ENCODE measurements around the gene PARD3B.

Gene PARD3B

DNA sequence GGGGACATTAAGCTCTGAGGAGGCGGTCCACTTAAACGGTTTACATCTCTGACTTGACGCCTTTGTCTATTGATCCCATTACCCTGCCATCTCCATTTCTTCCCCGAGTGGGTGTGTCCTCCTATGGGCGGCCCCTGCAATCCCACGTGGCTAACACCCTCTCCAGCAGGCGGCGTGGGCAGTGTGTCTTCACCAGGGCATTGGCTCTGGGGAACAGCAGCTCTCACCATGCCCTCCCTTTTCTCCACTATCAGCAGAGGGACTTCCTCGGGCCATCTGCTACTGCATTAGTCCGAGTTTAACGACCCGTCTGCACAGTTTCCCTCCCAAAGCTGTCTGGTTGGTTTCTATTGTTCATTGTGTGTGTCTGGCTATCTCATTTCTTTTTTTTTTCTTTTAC is 625.1 kb downstream of the PARD3B start:
- H3K27me3 ChIP-seq (ENCODE audit: control insufficient read depth, insufficient read depth, low read length), result no peaks in the 10 kb centered on the region
- H3K4me2 ChIP-seq (ENCODE audit: low read length), result no peak overlapping the region
- no peak overlapping the region for H3K4me3 ChIP-seq (ENCODE audit: low read length)
- no peaks in the 10 kb centered on the region for H3K4me1 ChIP-seq (ENCODE audit: control insufficient read depth, insufficient read depth, low read length)
- H3K9me3 ChIP-seq (replicated peaks; ENCODE audit: low read length), result no peaks in the 10 kb centered on the region
- H3K36me3 ChIP-seq (ENCODE audit: insufficient read depth, low read length), result no peaks in the 10 kb centered on the region
- no peak overlapping the region for H3K9ac ChIP-seq (ENCODE audit: low read depth, low read length)

DNA sequence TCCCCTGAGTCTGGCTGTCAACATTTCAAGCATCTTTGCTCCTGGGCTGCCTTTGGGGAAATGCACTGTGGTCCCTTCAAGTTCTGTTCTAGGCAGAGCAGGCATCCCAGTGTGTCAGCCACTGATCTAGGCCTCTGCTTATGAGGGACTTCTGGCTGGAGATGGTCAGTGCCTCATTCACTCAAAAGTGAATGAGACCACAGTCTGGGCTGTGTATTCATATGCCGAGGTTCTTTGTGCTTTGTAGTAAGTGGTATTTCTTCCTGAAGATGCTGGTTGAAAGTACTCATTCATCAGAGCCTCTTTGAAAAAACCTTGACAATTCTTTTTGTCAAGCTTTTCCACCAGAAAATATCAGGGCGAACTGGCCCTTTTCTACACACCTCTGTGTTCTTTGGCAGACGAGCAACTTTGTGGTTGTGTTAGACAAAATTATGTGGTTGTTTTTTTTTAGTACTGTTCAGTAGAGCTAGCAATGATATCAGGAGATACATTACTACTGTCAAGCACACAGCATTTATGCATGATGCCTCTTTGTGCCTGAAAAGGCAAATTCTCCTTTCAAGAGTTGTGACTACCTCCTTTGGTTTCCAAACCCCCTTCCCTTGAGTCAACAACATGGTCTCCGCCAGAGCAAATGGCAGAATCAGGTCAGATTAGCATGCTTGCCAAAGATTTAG is 626.1 kb downstream of the PARD3B start:
- Histone ChIP-seq H3K9me3 (replicated peaks; ENCODE audit: low read length) (no peaks in the 10 kb centered on the region), H3K4me1 (ENCODE audit: control insufficient read depth, insufficient read depth, low read length) (no peaks in the 10 kb centered on the region), H3K36me3 (ENCODE audit: insufficient read depth, low read length) (no peaks in the 10 kb centered on the region), H3K27me3 (ENCODE audit: control insufficient read depth, insufficient read depth, low read length) (no peaks in the 10 kb centered on the region), H3K9ac (ENCODE audit: low read depth, low read length) (no peak overlapping the region), H3K4me3 (ENCODE audit: low read length) (no peak overlapping the region), H3K4me2 (ENCODE audit: low read length) (no peak overlapping the region)

DNA sequence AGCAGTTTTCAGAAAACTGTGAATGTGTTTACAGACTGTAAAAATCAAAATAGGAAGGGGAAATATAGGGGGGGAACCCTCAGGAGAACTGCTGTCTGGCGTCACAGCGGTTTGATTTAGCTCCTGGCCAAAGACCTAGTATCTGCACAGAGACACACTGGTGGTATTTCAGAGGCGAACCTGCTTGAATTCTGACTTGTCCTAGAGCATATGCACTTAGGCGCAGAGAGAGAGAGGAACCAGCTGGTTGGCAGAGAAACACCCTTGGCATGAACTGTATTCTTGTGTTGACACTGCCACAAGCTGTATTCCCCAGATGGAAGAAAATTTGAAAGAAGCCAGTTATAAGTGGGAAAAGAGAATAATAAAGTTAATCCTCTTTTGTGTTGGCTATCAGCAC is 630.6 kb downstream of the PARD3B start:
- Histone ChIP-seq H3K36me3 (ENCODE audit: insufficient read depth, low read length) (no peaks in the 10 kb centered on the region), H3K4me1 (ENCODE audit: control insufficient read depth, insufficient read depth, low read length) (no peaks in the 10 kb centered on the region), H3K4me3 (ENCODE audit: low read length) (no peak overlapping the region), H3K27me3 (ENCODE audit: control insufficient read depth, insufficient read depth, low read length) (no peaks in the 10 kb centered on the region), H3K4me2 (ENCODE audit: low read length) (no peak overlapping the region), H3K9ac (ENCODE audit: low read depth, low read length) (no peak overlapping the region), H3K9me3 (replicated peaks; ENCODE audit: low read length) (no peaks in the 10 kb centered on the region)

DNA sequence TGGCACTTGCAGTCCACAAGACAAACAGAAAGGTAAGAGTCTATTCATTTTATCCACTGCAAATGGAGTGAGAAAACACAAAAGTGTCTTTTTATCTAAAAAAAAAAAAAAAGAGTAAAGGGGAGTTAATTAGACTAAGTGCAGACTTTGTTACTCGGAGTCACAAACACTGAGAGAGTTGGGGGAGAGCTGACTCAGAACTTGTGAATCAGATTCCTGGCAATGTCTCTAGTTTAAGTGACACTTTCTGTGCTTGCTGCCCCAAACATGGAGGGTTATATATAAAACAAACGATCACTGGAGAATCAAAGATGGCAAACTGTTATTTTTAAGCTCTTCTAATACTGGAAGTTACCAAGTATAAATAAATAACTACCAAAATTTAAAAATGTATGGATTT is 631.3 kb downstream of the PARD3B start:
- no peaks in the 10 kb centered on the region for H3K36me3 ChIP-seq (ENCODE audit: insufficient read depth, low read length)
- H3K4me1 ChIP-seq (ENCODE audit: control insufficient read depth, insufficient read depth, low read length), result no peaks in the 10 kb centered on the region
- no peak overlapping the region for H3K4me2 ChIP-seq (ENCODE audit: low read length)
- no peaks in the 10 kb centered on the region for H3K9me3 ChIP-seq (replicated peaks; ENCODE audit: low read length)
- H3K4me3 ChIP-seq (ENCODE audit: low read length), result no peak overlapping the region
- H3K27me3 ChIP-seq (ENCODE audit: control insufficient read depth, insufficient read depth, low read length), result no peaks in the 10 kb centered on the region
- H3K9ac ChIP-seq (ENCODE audit: low read depth, low read length), result no peak overlapping the region

DNA sequence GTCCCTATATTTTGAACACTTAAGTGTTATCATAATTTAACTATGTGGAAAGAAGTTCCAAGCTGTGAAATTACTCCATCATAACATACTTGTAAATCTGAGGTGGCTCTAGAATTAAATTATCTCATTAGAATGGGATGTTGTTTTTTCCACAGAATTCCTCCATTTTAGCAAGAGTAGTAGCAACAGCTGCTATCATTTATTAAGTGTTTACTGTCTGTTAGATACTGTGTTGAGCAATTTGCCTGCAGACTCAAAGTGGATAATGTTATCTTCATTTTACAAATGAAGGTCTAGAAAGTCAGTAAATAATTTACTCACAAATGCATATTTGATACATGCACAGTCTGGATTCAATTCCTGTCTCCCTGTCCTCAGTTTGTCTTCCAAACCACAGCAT is 632.3 kb downstream of the PARD3B start:
- Histone ChIP-seq H3K27me3 (ENCODE audit: control insufficient read depth, insufficient read depth, low read length) (no peaks in the 10 kb centered on the region), H3K36me3 (ENCODE audit: insufficient read depth, low read length) (no peaks in the 10 kb centered on the region), H3K4me3 (ENCODE audit: low read length) (no peak overlapping the region), H3K9me3 (replicated peaks; ENCODE audit: low read length) (no peaks in the 10 kb centered on the region), H3K4me1 (ENCODE audit: control insufficient read depth, insufficient read depth, low read length) (no peaks in the 10 kb centered on the region), H3K9ac (ENCODE audit: low read depth, low read length) (no peak overlapping the region), H3K4me2 (ENCODE audit: low read length) (no peak overlapping the region)

DNA sequence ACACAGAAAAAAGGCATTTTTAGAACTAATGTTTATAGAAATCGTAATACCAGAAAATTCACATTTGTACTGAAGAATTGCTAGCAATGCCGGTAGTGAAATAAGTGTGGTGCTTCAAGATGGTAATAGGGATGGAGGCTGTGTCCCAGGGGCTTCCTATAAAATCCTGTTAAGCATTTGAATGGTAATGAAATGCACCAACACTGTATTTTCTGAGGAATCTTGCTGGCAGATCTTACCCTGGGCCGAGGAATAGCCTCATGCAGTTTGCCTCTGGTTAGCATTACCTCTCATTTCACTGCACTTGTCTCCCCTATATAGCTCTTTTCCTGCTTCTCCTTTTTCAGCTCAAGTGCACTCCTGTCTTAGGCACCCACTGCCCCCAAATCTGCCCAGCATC is 635.5 kb downstream of the PARD3B start:
- H3K36me3 ChIP-seq (ENCODE audit: insufficient read depth, low read length), result no peaks in the 10 kb centered on the region
- H3K9ac ChIP-seq (ENCODE audit: low read depth, low read length), result no peak overlapping the region
- no peak overlapping the region for H3K4me3 ChIP-seq (ENCODE audit: low read length)
- no peaks in the 10 kb centered on the region for H3K27me3 ChIP-seq (ENCODE audit: control insufficient read depth, insufficient read depth, low read length)
- H3K4me2 ChIP-seq (ENCODE audit: low read length), result no peak overlapping the region
- no peaks in the 10 kb centered on the region for H3K9me3 ChIP-seq (replicated peaks; ENCODE audit: low read length)
- no peaks in the 10 kb centered on the region for H3K4me1 ChIP-seq (ENCODE audit: control insufficient read depth, insufficient read depth, low read length)

DNA sequence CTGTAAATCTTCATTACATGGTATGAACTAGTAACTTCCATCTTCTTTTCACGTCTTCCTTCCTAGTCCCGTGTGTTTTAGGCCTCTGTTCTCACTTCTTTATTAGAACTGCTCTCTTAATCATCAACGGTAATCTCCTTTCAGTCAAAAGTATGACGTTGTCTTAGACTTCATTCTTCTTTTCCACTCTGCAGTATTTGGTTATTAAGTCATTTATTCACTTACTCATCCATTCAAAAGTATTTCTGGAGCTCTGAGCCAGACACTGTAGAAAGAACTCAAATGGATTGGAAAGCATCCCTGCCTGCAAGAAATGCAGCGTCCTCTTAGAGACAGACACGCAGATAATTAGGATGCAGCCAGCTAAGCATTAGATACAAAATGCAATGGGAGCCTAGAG is 642.5 kb downstream of the PARD3B start:
- Histone ChIP-seq H3K9me3 (replicated peaks; ENCODE audit: low read length) (no peaks in the 10 kb centered on the region), H3K4me2 (ENCODE audit: low read length) (no peak overlapping the region), H3K4me3 (ENCODE audit: low read length) (no peak overlapping the region), H3K4me1 (ENCODE audit: control insufficient read depth, insufficient read depth, low read length) (no peaks in the 10 kb centered on the region), H3K36me3 (ENCODE audit: insufficient read depth, low read length) (no peaks in the 10 kb centered on the region), H3K9ac (ENCODE audit: low read depth, low read length) (no peak overlapping the region), H3K27me3 (ENCODE audit: control insufficient read depth, insufficient read depth, low read length) (no peaks in the 10 kb centered on the region)

DNA sequence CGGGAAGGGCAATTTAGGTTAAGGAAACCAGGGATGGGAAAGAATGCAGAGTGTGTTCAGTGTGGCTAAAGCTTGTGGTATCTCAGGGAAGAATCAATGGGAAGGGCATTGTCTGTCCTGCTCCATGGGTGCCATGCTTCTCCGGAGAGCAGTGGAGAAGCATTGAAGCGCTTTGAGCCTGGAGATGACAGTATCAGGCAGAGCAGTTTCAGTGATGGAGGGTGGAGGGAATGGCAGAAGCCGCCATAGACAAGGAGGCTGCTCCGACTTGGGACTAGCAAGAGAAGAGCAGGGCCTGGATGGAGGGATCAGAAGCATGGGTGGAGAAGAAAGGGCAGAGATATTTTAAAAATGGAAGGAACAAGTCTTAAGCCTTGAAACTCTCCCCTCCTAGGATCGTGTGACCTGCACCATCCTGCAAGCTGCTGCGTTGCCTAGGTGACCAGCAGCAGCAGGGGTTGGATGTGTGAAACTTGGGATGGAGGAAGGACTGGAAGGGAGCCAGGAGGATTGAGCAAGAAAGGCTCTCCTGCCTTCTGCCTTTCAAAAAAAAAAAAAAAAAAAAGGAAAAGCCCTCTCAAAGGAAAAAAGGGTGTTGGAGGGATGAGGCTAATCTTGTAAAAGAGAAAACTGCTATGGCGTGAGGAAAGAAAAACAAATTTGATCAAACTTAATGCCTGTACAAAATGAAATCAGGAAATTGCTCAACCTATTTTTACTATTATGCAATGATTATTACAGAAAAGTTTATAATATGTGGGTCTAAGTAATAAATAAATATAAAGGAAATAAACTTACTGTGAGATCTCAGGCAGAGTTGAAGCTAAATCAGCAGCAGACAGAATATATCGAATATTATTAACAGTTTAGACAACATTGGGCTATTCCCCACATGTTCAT is 643.2 kb downstream of the PARD3B start:
- H3K36me3 ChIP-seq (ENCODE audit: insufficient read depth, low read length), result no peaks in the 10 kb centered on the region
- no peak overlapping the region for H3K4me2 ChIP-seq (ENCODE audit: low read length)
- no peaks in the 10 kb centered on the region for H3K9me3 ChIP-seq (replicated peaks; ENCODE audit: low read length)
- no peaks in the 10 kb centered on the region for H3K4me1 ChIP-seq (ENCODE audit: control insufficient read depth, insufficient read depth, low read length)
- no peak overlapping the region for H3K9ac ChIP-seq (ENCODE audit: low read depth, low read length)
- H3K27me3 ChIP-seq (ENCODE audit: control insufficient read depth, insufficient read depth, low read length), result no peaks in the 10 kb centered on the region
- H3K4me3 ChIP-seq (ENCODE audit: low read length), result no peak overlapping the region

DNA sequence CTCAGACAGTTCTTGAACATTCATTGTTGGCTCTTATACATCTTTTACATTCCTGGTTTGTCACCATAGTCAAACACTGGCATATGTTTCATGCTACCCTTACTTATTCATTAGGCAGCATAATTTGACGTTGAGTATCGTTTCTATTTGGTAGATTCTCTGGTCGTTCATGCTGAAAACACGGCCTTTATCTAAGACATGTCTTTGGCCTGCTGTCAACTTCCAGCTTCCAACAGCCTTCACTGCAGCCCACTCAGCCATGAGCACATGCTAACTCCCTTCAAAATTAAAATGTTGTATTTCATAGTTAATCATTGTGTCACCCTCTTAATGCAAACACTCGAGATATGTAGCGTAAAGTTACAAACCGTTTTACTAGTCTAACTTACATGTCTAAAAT is 644.0 kb downstream of the PARD3B start:
- Histone ChIP-seq H3K36me3 (ENCODE audit: insufficient read depth, low read length) (no peaks in the 10 kb centered on the region), H3K4me1 (ENCODE audit: control insufficient read depth, insufficient read depth, low read length) (no peaks in the 10 kb centered on the region), H3K9ac (ENCODE audit: low read depth, low read length) (no peak overlapping the region), H3K4me2 (ENCODE audit: low read length) (no peak overlapping the region), H3K27me3 (ENCODE audit: control insufficient read depth, insufficient read depth, low read length) (no peaks in the 10 kb centered on the region), H3K9me3 (replicated peaks; ENCODE audit: low read length) (no peaks in the 10 kb centered on the region), H3K4me3 (ENCODE audit: low read length) (no peak overlapping the region)

DNA sequence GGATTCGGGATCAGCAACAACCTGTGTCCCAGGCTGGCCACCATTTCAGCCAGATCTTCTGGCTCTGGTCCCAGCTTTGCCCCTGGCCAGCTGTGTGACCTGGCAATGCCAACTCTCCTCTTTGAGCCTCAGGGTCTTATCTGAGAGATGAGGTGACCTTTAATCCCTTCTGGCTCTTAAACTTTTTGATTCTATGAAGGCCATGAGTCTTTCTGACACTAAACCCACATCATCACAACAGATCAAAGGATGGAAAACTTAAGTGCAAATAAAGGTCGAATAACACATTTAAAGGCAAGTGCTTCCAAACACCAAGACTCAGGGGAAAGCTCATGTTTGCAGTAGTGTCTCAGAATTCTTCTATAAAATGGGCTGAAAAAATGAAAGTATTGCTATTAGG is 645.3 kb downstream of the PARD3B start:
- Histone ChIP-seq H3K36me3 (ENCODE audit: insufficient read depth, low read length) (no peaks in the 10 kb centered on the region), H3K9me3 (replicated peaks; ENCODE audit: low read length) (no peaks in the 10 kb centered on the region), H3K9ac (ENCODE audit: low read depth, low read length) (no peak overlapping the region), H3K27me3 (ENCODE audit: control insufficient read depth, insufficient read depth, low read length) (no peaks in the 10 kb centered on the region), H3K4me1 (ENCODE audit: control insufficient read depth, insufficient read depth, low read length) (no peaks in the 10 kb centered on the region), H3K4me2 (ENCODE audit: low read length) (no peak overlapping the region), H3K4me3 (ENCODE audit: low read length) (no peak overlapping the region)

DNA sequence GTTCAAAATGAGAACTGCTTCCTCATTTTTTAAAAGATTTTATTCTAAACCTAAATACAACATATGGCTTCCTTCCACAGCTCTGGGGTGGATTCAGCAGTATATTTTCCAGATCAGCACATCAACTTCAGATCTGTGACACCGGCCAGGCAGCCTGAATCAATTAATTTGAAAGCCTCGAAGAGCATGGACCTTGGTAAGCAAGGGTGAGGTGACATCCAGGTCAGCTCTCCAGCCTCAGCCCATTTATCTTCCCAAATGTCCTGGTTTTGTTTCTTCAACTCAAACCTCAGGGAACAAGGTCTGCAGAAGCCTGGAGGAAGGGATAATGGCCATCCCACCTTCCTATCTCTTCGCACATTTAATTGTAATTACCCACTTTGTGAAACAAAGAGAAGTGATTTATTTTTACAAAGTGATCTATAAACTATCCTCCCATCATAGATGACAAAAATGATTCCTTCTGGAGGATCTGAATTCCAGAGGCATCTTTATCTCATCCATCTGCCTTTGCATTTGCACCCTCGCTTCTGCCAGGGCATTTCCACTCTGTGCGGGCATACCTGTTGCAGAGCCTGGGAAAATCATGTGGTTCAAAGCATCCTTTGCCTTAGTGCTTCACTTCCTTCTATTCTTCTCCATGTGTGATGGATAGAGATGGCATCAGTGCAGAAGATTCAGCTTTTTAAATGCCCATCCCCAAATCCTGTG is 648.0 kb downstream of the PARD3B start:
- Histone ChIP-seq H3K9ac (ENCODE audit: low read depth, low read length) (no peak overlapping the region), H3K27me3 (ENCODE audit: control insufficient read depth, insufficient read depth, low read length) (no peaks in the 10 kb centered on the region), H3K9me3 (replicated peaks; ENCODE audit: low read length) (no peaks in the 10 kb centered on the region), H3K4me1 (ENCODE audit: control insufficient read depth, insufficient read depth, low read length) (peaks cover 10% of the 10 kb centered on the region), H3K4me2 (ENCODE audit: low read length) (no peak overlapping the region), H3K36me3 (ENCODE audit: insufficient read depth, low read length) (no peaks in the 10 kb centered on the region), H3K4me3 (ENCODE audit: low read length) (no peak overlapping the region)

Data from skeletal muscle satellite cell (primary cell).